ENCODE data around the gene CLN6. TPM values are rescaled to one million over a fixed set of nuclear protein-coding genes. Genes with fewer than 3 reads are reported as not detected.

The CLN6 gene
- total RNA-seq, 2 donors from 2014 or later = 6.4 to 7.4 TPM

DNA sequence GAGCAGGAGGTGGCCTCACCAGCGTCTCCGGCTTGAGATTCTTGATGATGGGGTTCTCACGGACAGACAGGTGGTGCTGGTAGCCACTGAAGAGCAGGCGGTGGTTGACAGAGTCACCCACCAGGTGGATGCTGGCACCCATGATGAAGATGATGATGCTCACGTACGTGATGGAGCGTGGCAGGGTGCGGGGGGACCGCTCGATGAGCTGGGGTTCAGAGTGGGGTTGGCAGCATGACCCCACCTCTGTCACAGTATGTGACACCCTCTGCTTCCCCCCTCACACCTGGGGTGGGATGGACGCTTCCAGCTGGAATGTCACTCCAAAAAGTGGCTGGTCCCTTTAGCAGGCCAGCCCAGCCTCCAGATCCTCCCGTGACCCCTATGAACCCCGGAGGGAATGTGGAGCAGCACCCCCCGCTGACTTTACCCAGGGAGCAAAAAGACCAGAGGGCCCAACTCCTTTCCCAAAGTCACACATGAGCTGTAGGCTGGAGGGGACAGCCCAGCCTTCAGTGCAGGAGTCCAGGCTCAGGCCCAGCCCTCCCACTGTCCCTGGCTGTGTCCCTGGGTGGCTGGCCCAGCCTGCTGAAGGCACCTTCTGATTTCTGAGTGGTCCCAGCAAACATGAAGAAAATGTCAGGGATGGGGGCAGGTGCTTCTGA, 17.7 kb downstream of the CLN6 start:
- Histone ChIP-seq H3K27me3 (no peaks in the 10 kb centered on the region), H3K27ac (no peak overlapping the region), H3K36me3 (no peaks in the 10 kb centered on the region), H3K4me1 (peaks cover 0 to 9% of the 10 kb centered on the region in 2 donors), H3K4me3 (no peak overlapping the region), H3K9me3 (no peaks in the 10 kb centered on the region)
- TF ChIP-seq, protein P1, sequence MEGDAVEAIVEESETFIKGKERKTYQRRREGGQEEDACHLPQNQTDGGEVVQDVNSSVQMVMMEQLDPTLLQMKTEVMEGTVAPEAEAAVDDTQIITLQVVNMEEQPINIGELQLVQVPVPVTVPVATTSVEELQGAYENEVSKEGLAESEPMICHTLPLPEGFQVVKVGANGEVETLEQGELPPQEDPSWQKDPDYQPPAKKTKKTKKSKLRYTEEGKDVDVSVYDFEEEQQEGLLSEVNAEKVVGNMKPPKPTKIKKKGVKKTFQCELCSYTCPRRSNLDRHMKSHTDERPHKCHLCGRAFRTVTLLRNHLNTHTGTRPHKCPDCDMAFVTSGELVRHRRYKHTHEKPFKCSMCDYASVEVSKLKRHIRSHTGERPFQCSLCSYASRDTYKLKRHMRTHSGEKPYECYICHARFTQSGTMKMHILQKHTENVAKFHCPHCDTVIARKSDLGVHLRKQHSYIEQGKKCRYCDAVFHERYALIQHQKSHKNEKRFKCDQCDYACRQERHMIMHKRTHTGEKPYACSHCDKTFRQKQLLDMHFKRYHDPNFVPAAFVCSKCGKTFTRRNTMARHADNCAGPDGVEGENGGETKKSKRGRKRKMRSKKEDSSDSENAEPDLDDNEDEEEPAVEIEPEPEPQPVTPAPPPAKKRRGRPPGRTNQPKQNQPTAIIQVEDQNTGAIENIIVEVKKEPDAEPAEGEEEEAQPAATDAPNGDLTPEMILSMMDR (IDR thresholded peaks at IDR 0.05) = no peak
- no peak for DNase-seq (ENCODE audit: low spot score)

DNA sequence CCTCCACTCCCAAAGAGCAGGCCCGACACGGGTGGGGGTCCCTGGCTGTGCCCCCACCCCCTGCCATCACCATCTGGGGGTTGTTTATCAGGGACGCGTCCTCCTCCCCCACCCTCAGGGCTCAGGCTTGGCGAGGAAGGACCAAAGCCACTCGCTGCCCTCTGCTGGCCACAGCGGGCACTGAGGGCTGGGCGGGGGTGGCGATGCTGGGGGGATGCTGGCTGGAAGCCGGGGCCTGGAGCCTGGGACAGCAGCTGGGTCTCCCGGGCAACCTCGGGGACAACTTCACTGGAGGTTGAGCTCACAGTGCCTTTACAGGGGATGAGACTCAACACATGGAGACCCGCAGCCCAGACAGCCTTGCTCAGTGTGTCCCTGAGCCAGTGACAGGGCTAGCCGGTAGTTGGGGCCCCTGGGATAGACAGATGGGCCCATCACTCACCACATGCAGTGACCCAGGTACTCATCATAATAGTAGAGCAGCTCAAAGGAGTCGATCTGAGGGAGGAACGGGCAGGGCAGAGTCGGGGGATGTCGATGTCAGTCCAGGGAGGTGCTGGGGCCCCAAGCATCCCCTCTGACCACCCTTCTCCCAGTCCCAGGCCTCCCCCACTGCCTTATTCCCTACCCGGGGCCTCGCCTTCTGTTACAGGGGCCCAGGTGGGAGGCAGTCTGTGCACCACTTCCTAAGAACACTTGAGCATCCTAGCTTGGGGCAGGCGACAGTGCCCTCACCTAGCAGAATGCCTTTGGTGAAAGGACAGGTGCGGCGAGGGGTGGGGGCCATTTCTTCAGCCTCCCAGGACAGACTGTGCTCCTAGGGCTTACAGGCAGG, 18.5 kb downstream of the CLN6 start:
- Histone ChIP-seq H3K27me3 (no peaks in the 10 kb centered on the region), H3K4me1 (peaks cover 0 to 15% of the 10 kb centered on the region in 2 donors), H3K9me3 (no peaks in the 10 kb centered on the region), H3K36me3 (no peaks in the 10 kb centered on the region), H3K4me3 (no peak overlapping the region), H3K27ac (no peak overlapping the region)
- TF ChIP-seq, protein P1 (IDR thresholded peaks at IDR 0.05) = peak; percentile 91 to 93
- peak; percentile 69 for DNase-seq (ENCODE audit: low spot score)

DNA sequence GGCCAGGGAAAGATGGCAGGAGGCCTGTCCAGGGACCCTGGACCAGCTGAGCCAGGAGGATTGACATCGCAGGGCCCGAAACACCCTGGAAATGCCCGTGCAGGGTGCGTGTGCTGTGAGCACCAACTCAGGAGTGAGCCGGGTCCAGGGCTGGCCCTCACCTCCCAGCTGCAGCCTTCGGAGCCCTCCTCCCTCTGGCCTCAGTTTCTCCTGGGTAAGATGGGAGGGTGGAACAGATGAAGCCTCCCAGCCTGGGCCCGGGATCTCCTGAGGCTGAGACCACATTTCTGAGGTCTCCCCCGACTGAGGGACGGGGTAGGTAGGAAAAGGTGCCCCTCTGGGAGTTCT, 19.1 kb downstream of the CLN6 start:
- Histone ChIP-seq H3K36me3 (no peaks in the 10 kb centered on the region), H3K9me3 (no peaks in the 10 kb centered on the region), H3K4me1 (peaks cover 0 to 22% of the 10 kb centered on the region in 2 donors), H3K27ac (no peak overlapping the region), H3K27me3 (no peaks in the 10 kb centered on the region), H3K4me3 (no peak overlapping the region)
- DNase-seq (ENCODE audit: low spot score) = no peak
- TF ChIP-seq, protein P1 (IDR thresholded peaks at IDR 0.05) = no peak

DNA sequence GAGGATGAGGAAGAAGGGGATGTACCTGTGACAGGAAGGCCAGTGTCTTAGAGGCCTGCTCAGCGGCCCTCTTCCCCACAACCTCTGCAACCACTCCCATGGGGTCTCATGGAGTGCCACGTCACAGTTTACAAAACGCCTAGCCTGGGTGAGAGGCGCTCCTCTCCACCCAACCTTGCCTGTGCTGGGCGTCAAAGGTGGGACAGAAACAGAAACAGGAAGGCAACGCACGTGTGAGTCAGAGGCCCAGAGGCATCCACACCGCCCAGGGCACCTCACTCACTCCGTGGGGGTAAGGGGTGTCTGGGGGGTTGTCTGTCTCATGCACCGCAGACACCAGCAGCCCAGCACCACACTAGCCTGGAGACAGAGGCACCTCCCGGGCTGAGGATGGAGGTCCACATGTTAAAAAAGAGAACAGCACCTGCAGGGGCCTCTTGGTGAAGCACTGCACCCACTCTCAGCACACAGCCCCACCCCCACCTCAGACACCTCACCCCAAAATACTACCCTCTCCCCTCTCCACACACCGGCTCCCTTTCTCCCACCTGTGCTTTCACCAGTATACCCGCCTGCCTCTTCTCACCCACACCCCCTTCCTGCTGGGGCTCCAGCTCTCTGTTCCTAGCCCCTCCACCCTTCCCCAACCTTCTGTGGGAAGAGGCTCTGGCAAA, 19.7 kb downstream of the CLN6 start:
- H3K27ac ChIP-seq = no peak overlapping the region
- no peaks in the 10 kb centered on the region for H3K9me3 ChIP-seq
- TF ChIP-seq, protein P1 (IDR thresholded peaks at IDR 0.05) = no peak
- H3K27me3 ChIP-seq = no peaks in the 10 kb centered on the region
- peaks cover 0 to 27% of the 10 kb centered on the region in 2 donors for H3K4me1 ChIP-seq
- H3K4me3 ChIP-seq = no peak overlapping the region
- H3K36me3 ChIP-seq = no peaks in the 10 kb centered on the region
- DNase-seq (ENCODE audit: low spot score) = no peak

DNA sequence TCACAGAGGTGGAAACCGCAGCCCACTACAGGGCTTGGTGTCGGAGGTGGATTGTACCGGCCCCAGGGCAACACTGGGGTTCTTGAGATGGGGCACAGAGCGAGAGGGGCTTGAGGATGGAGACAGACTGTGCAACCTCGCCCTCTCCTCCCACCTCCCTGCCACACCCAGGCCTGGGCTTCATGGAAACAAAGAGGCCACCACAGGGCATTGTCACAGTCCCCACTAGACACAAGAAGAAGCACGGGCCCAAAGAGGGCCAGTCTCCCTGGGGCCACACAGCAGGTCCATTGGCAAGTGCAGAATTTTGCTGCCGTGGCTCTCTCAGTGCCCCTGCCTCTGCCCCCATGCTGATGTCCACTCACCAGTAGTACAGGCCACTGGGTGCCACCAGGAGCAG, 20.3 kb downstream of the CLN6 start:
- TF ChIP-seq, protein P1 (IDR thresholded peaks at IDR 0.05) = no peak
- no peak for DNase-seq (ENCODE audit: low spot score)
- Histone ChIP-seq H3K36me3 (no peaks in the 10 kb centered on the region), H3K27me3 (no peaks in the 10 kb centered on the region), H3K4me3 (no peak overlapping the region), H3K9me3 (no peaks in the 10 kb centered on the region), H3K27ac (no peak overlapping the region), H3K4me1 (peaks cover 0 to 33% of the 10 kb centered on the region in 2 donors)
